OCI-LY3 (cell line): ENCODE data around the gene CCDC152.

Experiments used
- H2AFZ ChIP-seq: fragments of 200-600, 300-600 bp; shearing (Covaris generic); 2 replicates; pipeline ENCODE4 v1.6.0; 2014; ENCODE audit warnings: antibody characterized with exemption, low read depth, low read length
- H3K27ac ChIP-seq: fragments of 200-600, 300-600 bp; sonication (generic); 2 replicates; pipeline ENCODE4 v1.5.1; 2014; ENCODE audit warnings: mild to moderate bottlenecking, low read length, moderate library complexity, mixed read lengths
- H3K27me3 ChIP-seq: fragments of 200-600, 300-600 bp; sonication (generic); 2 replicates; pipeline ENCODE4 v1.6.1; 2014; ENCODE audit warnings: low read depth, low read length, mixed read lengths
- H3K36me3 ChIP-seq: fragments of 200-600, 300-600 bp; sonication (generic); replicated peaks from 2 replicates; pipeline ENCODE3; 2014; ENCODE audit warnings: low read depth, low read length, mixed read lengths
- H3K4me1 ChIP-seq: fragments of 300-600, 200-600 bp; sonication (generic); 2 replicates; pipeline ENCODE4 v1.6.1; 2014; ENCODE audit warnings: low read length, mixed read lengths
- H3K4me2 ChIP-seq: fragments of 200-600, 300-600 bp; sonication (generic); 2 replicates; pipeline ENCODE4 v1.6.1; 2014; ENCODE audit warnings: low read length, mixed read lengths
- H3K4me3 ChIP-seq: fragments of 300-600, 200-600 bp; sonication (generic); 2 replicates; pipeline ENCODE4 v1.5.1; 2014; ENCODE audit warnings: antibody characterized with exemption, mild to moderate bottlenecking, low read length, moderate library complexity
- H3K79me2 ChIP-seq: fragments of 300-600, 200-600 bp; shearing (Covaris generic); 2 replicates; pipeline ENCODE4 v1.6.1; 2014; ENCODE audit warnings: mild to moderate bottlenecking, low read length, mixed read lengths
- H3K9ac ChIP-seq: fragments of 300-600, 200-600 bp; shearing (Covaris generic); 2 replicates; pipeline ENCODE4 v1.6.0; 2014; ENCODE audit warnings: mild to moderate bottlenecking, low read length, moderate library complexity
- H3K9me3 ChIP-seq: fragments of 200-600, 300-600 bp; shearing (Covaris generic); 2 replicates; pipeline ENCODE4 v1.6.1; 2014; ENCODE audit warnings: low read length, mixed read lengths; ENCODE audit not compliant: insufficient read depth
- H4K20me1 ChIP-seq: fragments of 200-600, 300-600 bp; sonication (generic); 2 replicates; pipeline ENCODE4 v1.6.1; 2016; ENCODE audit warnings: low read length, mixed read lengths; ENCODE audit not compliant: insufficient read depth
- EZH2phosphoT487 ChIP-seq: fragments of 200-600 bp; shearing (Covaris generic); IDR thresholded peaks from 2 replicates; pipeline ENCODE4 v1.6.1; 2018; ENCODE audit warnings: antibody characterized with exemption, mixed run types, low read depth
- TF ChIP-seq, protein P1 (sequence below): fragments of 200-600, 300-600 bp; sonication (generic); IDR thresholded peaks from 2 replicates; pipeline ENCODE4 v1.5.1; 2014; ENCODE audit warnings: antibody characterized with exemption, low read length, low read depth

The CCDC152 gene

GRCh38 chr5:42851481-42851880 is 94.9 kb downstream of the CCDC152 start:
- H2AFZ ChIP-seq: no peak overlapping the region
- H3K4me1 ChIP-seq: no peaks in the 10 kb centered on the region

More at GRCh38 chr5:42851481-42851880, 94.9 kb downstream of the CCDC152 start:
- H3K9ac ChIP-seq: no peak overlapping the region
- no peaks in the 10 kb centered on the region for H3K27me3 ChIP-seq
- H4K20me1 ChIP-seq: no peaks in the 10 kb centered on the region
- H3K36me3 ChIP-seq: no peaks in the 10 kb centered on the region
- no peak overlapping the region for H3K27ac ChIP-seq
- no peaks in the 10 kb centered on the region for H3K79me2 ChIP-seq
- H3K4me3 ChIP-seq: no peak overlapping the region
- H3K9me3 ChIP-seq: no peaks in the 10 kb centered on the region
- TF ChIP-seq, protein P1, sequence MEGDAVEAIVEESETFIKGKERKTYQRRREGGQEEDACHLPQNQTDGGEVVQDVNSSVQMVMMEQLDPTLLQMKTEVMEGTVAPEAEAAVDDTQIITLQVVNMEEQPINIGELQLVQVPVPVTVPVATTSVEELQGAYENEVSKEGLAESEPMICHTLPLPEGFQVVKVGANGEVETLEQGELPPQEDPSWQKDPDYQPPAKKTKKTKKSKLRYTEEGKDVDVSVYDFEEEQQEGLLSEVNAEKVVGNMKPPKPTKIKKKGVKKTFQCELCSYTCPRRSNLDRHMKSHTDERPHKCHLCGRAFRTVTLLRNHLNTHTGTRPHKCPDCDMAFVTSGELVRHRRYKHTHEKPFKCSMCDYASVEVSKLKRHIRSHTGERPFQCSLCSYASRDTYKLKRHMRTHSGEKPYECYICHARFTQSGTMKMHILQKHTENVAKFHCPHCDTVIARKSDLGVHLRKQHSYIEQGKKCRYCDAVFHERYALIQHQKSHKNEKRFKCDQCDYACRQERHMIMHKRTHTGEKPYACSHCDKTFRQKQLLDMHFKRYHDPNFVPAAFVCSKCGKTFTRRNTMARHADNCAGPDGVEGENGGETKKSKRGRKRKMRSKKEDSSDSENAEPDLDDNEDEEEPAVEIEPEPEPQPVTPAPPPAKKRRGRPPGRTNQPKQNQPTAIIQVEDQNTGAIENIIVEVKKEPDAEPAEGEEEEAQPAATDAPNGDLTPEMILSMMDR: no peak
- no peak for TF ChIP-seq EZH2phosphoT487
- no peak overlapping the region for H3K4me2 ChIP-seq
